Right lobe of liver (tissue), 4 donors: ENCODE measurements around the gene RASAL2.

Experiments used
- CTCF ChIP-seq, 4 donors: fragments of 200-600 bp in 3 of 4; fragments of 450-650 bp in 1 of 4; IDR thresholded peaks; one replicate each; pipeline versions ENCODE4 v1.5.1 to v1.8.0; 2016 to 2022; ENCODE audit warnings: antibody characterized with exemption in 4 of 4, mild to moderate bottlenecking in 2 of 4
- POLR2A ChIP-seq: fragments of 450-650 bp; IDR thresholded peaks from one replicate; pipeline ENCODE4 v1.6.1; 2017; ENCODE audit warnings: antibody characterized with exemption, mild to moderate bottlenecking
- donor health status: DM: no; HTN: no; CAD: no.
- donor health status: DM: no; HTN: no; CAD: no.
- donor health status: DM: no; HTN: yes; CAD: no.

DNA sequence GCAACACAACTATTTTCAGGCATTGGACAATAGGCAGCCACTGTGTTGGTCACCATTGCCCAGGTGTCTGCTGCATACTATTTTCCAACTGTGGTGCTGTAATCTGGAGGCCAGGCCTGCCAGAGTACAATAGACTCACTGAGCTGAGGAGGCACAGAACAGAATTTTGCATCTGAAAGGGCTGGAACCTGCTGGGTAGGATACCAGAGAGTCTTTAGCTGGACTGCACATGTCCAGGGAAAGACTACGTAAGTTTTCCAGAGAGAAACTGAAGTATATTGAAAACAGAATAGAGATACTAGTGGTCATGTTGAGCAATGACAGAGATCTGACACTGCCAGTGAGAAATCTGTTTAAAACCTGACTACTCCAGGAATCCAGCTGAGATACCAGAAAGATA, 200.8 kb downstream of the RASAL2 start:
- TF ChIP-seq CTCF (IDR thresholded peaks at IDR 0.05) (no peak), POLR2A (no peak)
